GM23338 (cell line): ENCODE measurements around the gene SDHAF1. TPM values are rescaled to one million over a fixed set of nuclear protein-coding genes. Genes with fewer than 3 reads are reported as not detected.

Experiments used
- CTCF ChIP-seq, 2 experiments: fragments of 200-600 bp in 1 of 2; sonication (generic) in 1 of 2; conservative IDR thresholded peaks; 2 replicates each; pipeline versions ENCODE4 v1.5.1 to v1.6.1; 2016 to 2017; ENCODE audit warnings: antibody characterized with exemption in 2 of 2, low read depth in 2 of 2, mild to moderate bottlenecking in 2 of 2, moderate library complexity in 1 of 2
- EZH2 ChIP-seq: fragments of 200-600 bp; sonication (generic); IDR thresholded peaks from one replicate; pipeline ENCODE4 v1.8.0; 2017; ENCODE audit warnings: antibody characterized with exemption, mild to moderate bottlenecking, low read depth; ENCODE audit not compliant: unreplicated experiment
- EZH2phosphoT487 ChIP-seq: fragments of 200-600 bp; sonication (generic); IDR thresholded peaks from one replicate; pipeline ENCODE4 v1.8.1; 2018; ENCODE audit warnings: antibody characterized with exemption; ENCODE audit not compliant: unreplicated experiment
- JUNB ChIP-seq: IDR thresholded peaks from one replicate; pipeline ENCODE4 v1.6.1; 2016; ENCODE audit warnings: antibody characterized with exemption; ENCODE audit not compliant: unreplicated experiment
- NANOG ChIP-seq: IDR thresholded peaks from 2 replicates; pipeline ENCODE4 v1.6.1; 2016; ENCODE audit warnings: antibody characterized with exemption, borderline replicate concordance
- POLR2AphosphoS5 ChIP-seq: IDR thresholded peaks from 2 replicates; pipeline ENCODE4 v1.6.1; 2016; ENCODE audit warnings: antibody characterized with exemption, low read depth
- STAT1 ChIP-seq: IDR thresholded peaks from one replicate; pipeline ENCODE4 v1.6.1; 2016; ENCODE audit warnings: antibody characterized with exemption; ENCODE audit not compliant: unreplicated experiment
- ZNF462 ChIP-seq: fragments of 250-450 bp; sonication (Bioruptor Pico); IDR thresholded peaks from 2 replicates; pipeline ENCODE4 v1.5.0; 2020; ENCODE audit warnings: mild to moderate bottlenecking, moderate library complexity
- polyA plus RNA-seq: library from polyadenylated mRNA; unstranded; fragments of >200 nt; fragmentation: Nextera tagmentation; extraction: Ambion mirVana; gene quantifications from 2 replicates; pipeline ENCODE4 v1.2.1, GENCODE V29; 2016
- total RNA-seq: library from RNA; depleted of rRNA; stranded (reverse); fragments of >200 nt; shearing (Covaris generic); gene quantifications from 2 replicates; pipeline ENCODE4 v1.2.3, GENCODE V29; 2014
- TF ChIP-seq, protein P1 (sequence below): IDR thresholded peaks from one replicate; pipeline ENCODE4 v1.6.1; 2018; ENCODE audit warnings: antibody characterized with exemption; ENCODE audit not compliant: unreplicated experiment
- TF ChIP-seq, protein P2 (sequence below): IDR thresholded peaks from 2 replicates; pipeline ENCODE4 v1.6.1; 2016; ENCODE audit warnings: antibody characterized with exemption

Gene SDHAF1
- total and polyA plus RNA-seq, 2 experiments from 2014 or later = 19.9 to 55.9 TPM

GRCh38 chr19:36006955-36007354 is 12.0 kb downstream of the SDHAF1 start (continued):
- no peak for TF ChIP-seq ZNF462 (CRISPR knock-in tag)
- no peak for TF ChIP-seq EZH2phosphoT487
- no peak for TF ChIP-seq NANOG
- no peak for TF ChIP-seq JUNB
- TF ChIP-seq EZH2 = no peak
- TF ChIP-seq STAT1 = no peak
- TF ChIP-seq, protein P1, sequence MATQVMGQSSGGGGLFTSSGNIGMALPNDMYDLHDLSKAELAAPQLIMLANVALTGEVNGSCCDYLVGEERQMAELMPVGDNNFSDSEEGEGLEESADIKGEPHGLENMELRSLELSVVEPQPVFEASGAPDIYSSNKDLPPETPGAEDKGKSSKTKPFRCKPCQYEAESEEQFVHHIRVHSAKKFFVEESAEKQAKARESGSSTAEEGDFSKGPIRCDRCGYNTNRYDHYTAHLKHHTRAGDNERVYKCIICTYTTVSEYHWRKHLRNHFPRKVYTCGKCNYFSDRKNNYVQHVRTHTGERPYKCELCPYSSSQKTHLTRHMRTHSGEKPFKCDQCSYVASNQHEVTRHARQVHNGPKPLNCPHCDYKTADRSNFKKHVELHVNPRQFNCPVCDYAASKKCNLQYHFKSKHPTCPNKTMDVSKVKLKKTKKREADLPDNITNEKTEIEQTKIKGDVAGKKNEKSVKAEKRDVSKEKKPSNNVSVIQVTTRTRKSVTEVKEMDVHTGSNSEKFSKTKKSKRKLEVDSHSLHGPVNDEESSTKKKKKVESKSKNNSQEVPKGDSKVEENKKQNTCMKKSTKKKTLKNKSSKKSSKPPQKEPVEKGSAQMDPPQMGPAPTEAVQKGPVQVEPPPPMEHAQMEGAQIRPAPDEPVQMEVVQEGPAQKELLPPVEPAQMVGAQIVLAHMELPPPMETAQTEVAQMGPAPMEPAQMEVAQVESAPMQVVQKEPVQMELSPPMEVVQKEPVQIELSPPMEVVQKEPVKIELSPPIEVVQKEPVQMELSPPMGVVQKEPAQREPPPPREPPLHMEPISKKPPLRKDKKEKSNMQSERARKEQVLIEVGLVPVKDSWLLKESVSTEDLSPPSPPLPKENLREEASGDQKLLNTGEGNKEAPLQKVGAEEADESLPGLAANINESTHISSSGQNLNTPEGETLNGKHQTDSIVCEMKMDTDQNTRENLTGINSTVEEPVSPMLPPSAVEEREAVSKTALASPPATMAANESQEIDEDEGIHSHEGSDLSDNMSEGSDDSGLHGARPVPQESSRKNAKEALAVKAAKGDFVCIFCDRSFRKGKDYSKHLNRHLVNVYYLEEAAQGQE = no peak
- TF ChIP-seq, protein P2, sequence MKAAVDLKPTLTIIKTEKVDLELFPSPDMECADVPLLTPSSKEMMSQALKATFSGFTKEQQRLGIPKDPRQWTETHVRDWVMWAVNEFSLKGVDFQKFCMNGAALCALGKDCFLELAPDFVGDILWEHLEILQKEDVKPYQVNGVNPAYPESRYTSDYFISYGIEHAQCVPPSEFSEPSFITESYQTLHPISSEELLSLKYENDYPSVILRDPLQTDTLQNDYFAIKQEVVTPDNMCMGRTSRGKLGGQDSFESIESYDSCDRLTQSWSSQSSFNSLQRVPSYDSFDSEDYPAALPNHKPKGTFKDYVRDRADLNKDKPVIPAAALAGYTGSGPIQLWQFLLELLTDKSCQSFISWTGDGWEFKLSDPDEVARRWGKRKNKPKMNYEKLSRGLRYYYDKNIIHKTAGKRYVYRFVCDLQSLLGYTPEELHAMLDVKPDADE = no peak
- TF ChIP-seq POLR2AphosphoS5 = no peak
- TF ChIP-seq CTCF (conservative IDR thresholded peaks at IDR 0.05; ENCODE audit: low read depth in 2 of 2) = no peak
